ENCODE results near the gene IL7R. TPM values are rescaled to one million over a fixed set of nuclear protein-coding genes. Genes with fewer than 3 reads are reported as not detected.

IL7R gene
- total RNA-seq, 1 donor, result 360 TPM

DNA sequence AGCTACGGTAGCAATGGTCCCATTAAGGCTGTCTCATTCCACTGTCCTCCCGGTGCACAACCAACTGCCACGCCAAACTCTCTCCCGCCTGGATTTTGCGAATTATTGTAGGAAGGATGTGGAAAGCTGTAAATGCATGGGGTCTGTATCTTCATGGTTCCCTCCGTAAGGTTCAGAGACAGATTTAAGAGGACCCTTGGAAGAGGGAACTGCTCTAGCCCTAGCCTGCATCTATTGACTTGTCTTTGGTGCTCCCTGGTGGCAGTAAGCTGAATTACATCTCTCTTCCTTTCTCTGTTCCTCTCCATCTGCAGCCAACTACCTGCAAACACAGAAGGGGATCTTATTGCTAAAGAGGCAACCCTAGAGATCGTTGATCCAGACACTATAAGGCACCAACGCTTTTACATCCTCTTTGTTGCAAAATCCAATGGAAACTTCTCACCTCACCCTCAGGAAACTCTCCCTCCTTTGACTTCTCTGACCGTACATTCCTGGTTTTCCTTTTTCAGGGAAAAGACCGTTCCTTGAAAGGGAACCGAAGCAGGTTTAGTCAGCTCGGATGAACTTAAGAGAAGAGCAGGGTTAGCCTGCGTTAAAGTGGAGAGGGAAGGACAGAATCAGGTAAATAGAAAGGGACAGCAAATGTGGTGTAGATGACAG, 69.8 kb downstream of the IL7R start:
- Histone ChIP-seq H3K9me3 (ENCODE audit: low read depth, low read length) (no peaks in the 10 kb centered on the region), H3K4me1 (ENCODE audit: insufficient read depth, low read length) (peaks cover 8% of the 10 kb centered on the region), H3K4me3 (ENCODE audit: low read length) (no peak overlapping the region), H3K27me3 (ENCODE audit: insufficient read depth, low read length) (peaks cover 3% of the 10 kb centered on the region)

Other genes starting within 250 kb of the IL7R start
- 2.9 TPM for gene SPEF2, start 239.0 kb upstream of the IL7R start, total RNA-seq
- not detected for gene CAPSL, start 81.7 kb downstream of the IL7R start, total RNA-seq
- under 0.01 TPM for gene UGT3A1, start 134.5 kb downstream of the IL7R start, total RNA-seq
- not detected for gene UGT3A2, start 210.0 kb downstream of the IL7R start, total RNA-seq

All from mononuclear cell (primary cell).